Activated CD8-positive, alpha-beta memory T cell treated with anti-CD3 and anti-CD28 coated beads, Interleukin-2, amount 50 U/mL, for 1 hour (primary cell): ENCODE results near the gene NUBP1.
"Not testable (repeated sequence)": the region's sequence is repeated elsewhere in the genome, so short reads cannot be mapped to it uniquely, and the experiment has no call there.

Source experiments
- DNase-seq: peaks from one replicate; pipeline ENCODE4 v3.0.0-alpha.2; 2020; ENCODE audit errors: extremely low read depth

Gene NUBP1

GRCh38 chr16:10751291-10751697 is 7.7 kb downstream of the NUBP1 start:
- DNase-seq, result no peak

GRCh38 chr16:10752843-10753523 is 9.3 kb downstream of the NUBP1 start:
- no peak for DNase-seq

GRCh38 chr16:10753670-10754069 is 10.0 kb downstream of the NUBP1 start:
- no peak for DNase-seq

- no peak for DNase-seq
These were observed 11.3 kb downstream of the NUBP1 start for GRCh38 chr16:10754941-10755340.

GRCh38 chr16:10756574-10756973 is 12.9 kb downstream of the NUBP1 start:
- no peak for DNase-seq

DNA sequence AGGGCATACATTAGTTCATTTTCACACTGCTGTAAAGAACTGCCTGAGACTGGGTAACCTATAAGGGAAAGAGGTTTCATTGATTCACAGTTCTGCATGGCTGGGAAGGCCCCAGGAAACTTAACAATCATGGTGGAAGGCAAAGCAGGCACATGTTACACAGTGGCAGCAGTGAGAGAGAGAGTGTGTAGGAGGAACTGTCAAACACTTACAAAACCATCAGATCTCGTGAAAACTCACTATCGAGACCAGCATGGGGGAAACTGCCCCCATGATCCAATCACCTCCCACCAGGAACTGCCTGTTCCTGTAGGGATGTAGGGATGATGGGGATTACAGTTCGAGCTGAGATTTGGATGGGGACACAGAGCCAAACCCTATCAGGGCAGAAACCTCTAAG is 17.2 kb downstream of the NUBP1 start:
- DNase-seq, result no peak

DNA sequence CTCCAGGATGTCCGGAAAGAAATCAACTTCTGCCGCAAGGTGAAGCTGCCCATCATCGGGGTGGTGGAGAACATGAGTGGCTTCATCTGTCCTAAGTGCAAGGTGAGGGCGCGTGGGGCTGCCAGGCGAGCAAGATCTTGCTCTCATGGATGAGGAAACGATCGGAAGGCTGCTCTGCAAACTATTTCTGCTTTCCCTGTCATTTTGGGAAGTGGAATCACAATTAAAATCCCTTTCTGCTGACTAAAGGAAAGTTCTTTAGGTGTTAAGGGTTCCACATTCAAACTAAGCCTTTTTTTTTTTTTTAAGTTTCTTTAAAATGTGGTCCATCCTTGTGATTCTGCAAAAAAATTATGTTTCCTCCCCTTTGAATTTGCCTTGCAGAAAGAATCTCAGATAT is 17.7 kb downstream of the NUBP1 start:
- no peak for DNase-seq

DNA sequence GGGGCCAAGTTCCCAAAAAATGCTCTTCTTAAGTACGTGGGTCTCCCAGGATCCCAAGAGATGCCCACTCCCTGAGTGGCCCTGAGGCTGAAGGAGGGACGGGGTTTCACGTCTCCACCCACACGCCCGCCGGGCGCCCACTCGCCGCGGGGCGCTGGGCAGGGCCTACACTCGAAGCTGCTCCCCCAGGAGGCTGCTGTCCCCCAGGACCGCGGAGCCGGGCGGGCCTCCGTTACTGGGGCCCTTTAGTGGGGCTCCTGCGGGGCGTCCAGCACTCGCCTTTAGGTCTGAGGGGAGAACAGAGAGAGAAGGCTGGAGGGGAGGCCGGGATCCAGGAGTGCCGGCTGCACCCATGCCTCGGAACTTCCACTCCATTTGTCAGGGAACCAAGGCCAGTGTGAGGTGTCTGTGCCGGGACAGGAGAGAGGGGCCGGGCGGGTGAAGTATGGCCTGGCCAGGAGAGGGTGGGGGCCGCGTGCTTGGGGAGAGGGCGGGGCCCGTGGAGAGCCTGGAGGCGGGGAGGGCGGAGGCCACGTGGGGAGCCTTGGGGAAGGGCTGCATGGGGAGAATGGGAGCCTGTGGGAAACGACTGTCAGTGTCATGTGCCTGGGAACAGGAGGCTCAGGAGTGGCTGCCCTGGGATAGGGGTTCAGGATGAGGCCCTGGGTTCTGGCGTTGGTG is 18.8 kb downstream of the NUBP1 start:
- no peak for DNase-seq

DNA sequence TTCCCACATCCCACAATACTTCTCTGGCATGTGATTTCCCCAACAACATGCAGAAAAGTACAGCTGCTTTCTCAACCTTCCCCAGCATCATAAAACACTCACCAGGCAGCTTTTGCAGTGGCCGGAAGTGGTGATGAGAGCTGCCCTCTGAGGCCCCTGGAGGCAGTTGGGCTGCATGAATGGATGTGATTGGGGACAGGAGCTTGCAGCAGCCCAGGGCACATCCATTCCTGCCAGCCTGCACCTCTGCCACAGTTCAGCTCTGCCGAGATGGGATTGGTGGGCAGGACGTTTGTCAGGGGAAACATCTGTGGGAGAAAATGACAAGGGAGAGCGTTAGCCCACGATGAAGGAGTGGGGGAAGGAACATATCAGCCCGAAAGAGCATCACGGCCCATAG is 19.8 kb downstream of the NUBP1 start:
- DNase-seq, result no peak

- no peak for DNase-seq
These were observed 22.1 kb downstream of the NUBP1 start for GRCh38 chr16:10765772-10766171.

GRCh38 chr16:10767127-10767526 is 23.5 kb downstream of the NUBP1 start:
- DNase-seq, result no peak

- no peak for DNase-seq
These were observed 25.7 kb downstream of the NUBP1 start for GRCh38 chr16:10769381-10769780.

GRCh38 chr16:10770907-10771306 is 27.3 kb downstream of the NUBP1 start:
- DNase-seq, result no peak

- DNase-seq, result no peak
These were observed 32.6 kb downstream of the NUBP1 start for GRCh38 chr16:10776280-10776679.

- DNase-seq, result not testable (repeated sequence)
These were observed 33.3 kb downstream of the NUBP1 start for GRCh38 chr16:10776923-10777322.

DNA sequence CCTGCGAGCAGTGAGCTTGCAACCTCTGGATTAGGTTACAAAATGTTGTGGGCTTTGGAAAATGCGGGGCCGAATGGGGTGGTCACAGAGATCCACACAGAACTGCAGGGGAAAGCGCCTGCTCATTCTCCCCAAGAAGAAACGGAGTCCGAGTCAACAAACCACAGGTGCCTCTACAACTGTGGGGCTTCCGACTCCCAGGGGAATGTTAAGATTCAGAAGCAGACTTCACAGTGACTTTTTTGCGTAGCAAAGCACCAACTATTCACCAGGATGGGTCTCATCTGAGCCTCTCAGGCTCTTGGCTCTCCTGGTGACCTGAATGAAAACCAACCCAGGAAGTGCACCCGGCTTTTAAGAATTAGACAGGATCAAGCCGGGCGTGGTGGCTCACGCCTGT is 33.7 kb downstream of the NUBP1 start:
- no peak for DNase-seq

GRCh38 chr16:10779908-10780307 is 36.3 kb downstream of the NUBP1 start:
- DNase-seq, result not testable (repeated sequence)

GRCh38 chr16:10780628-10781027 is 37.0 kb downstream of the NUBP1 start:
- no peak for DNase-seq

GRCh38 chr16:10782628-10783027 is 39.0 kb downstream of the NUBP1 start:
- no peak for DNase-seq

DNA sequence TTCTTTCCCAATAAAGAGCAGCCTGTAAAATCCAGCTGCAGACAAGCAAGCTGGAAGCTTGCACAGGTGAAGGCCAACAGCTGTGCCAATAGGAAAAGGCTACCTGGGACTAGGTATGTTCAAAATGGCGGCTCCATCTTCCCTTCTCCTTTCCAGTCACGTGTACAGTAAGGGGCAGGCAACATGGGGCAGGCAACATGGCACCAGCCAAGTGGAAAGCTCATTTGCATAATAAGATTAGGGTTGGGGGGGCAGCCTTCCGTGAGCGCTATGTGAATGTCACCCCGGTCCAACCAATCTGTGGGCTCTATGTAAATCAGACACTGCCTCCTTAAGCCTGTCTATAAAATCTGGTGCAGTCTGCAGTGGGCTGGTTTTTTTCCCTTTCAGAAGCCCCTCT is 43.7 kb downstream of the NUBP1 start:
- DNase-seq, result no peak

DNA sequence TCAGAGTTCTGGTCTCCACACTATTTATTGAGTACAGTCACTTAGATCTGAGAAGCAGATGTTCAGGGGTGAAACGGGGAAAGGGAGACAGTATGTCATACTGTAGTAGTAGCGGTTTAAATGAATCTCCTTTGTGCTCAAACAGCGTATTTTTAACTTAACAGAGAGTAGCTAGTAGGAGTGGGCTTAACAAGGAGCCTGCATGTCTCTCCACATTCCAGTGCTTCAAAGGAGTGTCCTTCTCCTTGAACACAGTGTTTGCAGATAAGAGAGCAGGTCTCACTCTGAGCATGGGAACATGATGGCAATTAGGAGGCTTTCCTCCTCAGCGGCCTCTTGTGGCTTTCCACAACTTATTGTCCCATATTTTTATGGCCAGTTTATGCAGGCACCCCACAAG is 45.0 kb downstream of the NUBP1 start:
- DNase-seq, result not testable (repeated sequence)

DNA sequence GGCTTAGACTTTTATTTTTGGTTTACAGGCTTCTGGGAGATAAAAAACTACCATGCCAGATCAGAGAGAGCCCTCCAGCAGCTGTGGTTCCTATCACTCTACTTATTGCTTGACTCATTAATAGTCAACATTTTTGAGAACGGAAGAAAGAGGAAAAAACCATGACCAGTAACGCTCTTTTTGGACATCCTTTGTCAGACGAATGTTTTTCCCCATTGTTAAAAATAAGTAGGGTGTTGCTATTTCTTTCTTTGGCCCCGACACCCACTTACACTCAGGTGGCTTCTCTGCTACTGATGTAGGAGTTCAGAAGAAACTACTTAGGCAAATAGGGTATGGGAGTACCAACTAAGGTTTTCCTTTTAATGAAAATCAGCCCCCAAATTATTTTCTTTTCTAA is 47.4 kb downstream of the NUBP1 start:
- DNase-seq, result no peak

- DNase-seq, result no peak
These were observed 56.1 kb downstream of the NUBP1 start for GRCh38 chr16:10799736-10800135.

- DNase-seq, result no peak
These were observed 61.7 kb downstream of the NUBP1 start for GRCh38 chr16:10805334-10805733.
